Astrocyte (in vitro differentiated cells and primary cell): ENCODE results near the gene PCDHA1.

Experiments
- EZH2 ChIP-seq: IDR thresholded peaks from 2 replicates; pipeline ENCODE4 v1.6.1; 2012; ENCODE audit warnings: mild to moderate bottlenecking, low read length, inconsistent platforms; ENCODE audit not compliant: insufficient read depth
- TF ChIP-seq, protein P1 (sequence below): IDR thresholded peaks from 2 replicates; pipeline ENCODE4 v1.5.1; 2011; ENCODE audit warnings: low read depth, mild to moderate bottlenecking, inconsistent platforms, low read length, moderate library complexity; ENCODE audit not compliant: insufficient read depth

DNA sequence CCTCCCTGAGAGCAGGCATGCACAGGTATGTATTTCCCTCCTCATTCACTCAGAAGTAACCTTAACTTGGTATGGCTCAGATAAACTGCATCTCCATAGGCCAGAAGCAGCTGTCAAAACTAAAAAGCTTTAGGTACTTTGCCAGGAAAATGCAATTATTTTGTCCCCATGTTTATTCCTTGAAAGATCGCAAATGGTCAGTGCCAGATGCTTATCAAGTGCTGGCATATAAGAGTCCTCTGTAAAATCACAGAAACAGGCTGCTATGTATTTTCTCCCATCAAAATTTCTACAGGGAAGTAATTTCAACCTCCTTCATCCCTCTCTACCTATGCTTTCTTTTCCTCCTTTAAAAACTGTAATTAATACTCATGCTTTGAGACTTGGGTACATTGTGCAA lies 193.0 kb downstream of the PCDHA1 start:
- TF ChIP-seq, protein P1, sequence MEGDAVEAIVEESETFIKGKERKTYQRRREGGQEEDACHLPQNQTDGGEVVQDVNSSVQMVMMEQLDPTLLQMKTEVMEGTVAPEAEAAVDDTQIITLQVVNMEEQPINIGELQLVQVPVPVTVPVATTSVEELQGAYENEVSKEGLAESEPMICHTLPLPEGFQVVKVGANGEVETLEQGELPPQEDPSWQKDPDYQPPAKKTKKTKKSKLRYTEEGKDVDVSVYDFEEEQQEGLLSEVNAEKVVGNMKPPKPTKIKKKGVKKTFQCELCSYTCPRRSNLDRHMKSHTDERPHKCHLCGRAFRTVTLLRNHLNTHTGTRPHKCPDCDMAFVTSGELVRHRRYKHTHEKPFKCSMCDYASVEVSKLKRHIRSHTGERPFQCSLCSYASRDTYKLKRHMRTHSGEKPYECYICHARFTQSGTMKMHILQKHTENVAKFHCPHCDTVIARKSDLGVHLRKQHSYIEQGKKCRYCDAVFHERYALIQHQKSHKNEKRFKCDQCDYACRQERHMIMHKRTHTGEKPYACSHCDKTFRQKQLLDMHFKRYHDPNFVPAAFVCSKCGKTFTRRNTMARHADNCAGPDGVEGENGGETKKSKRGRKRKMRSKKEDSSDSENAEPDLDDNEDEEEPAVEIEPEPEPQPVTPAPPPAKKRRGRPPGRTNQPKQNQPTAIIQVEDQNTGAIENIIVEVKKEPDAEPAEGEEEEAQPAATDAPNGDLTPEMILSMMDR: no peak
- no peak for TF ChIP-seq EZH2
